HepG2 (cell line): ENCODE data around the gene TLCD1. TPM values are rescaled to one million over a fixed set of nuclear protein-coding genes. Genes with fewer than 3 reads are reported as not detected.

ENCODE experiments used
- HNRNPH1 ChIP-seq: fragments of 200-400 bp; formaldehyde crosslinking; optimal IDR thresholded peaks from 2 replicates; pipeline ENCODE3; 2017; ENCODE audit warnings: mild to moderate bottlenecking, low read depth, low read length
- PAF1 ChIP-seq: IDR thresholded peaks from 2 replicates; pipeline ENCODE4 v1.6.1; 2016; ENCODE audit warnings: missing genetic modification reagents, missing compliant biosample characterization
- PCBP1 ChIP-seq: fragments of 200-400 bp; formaldehyde crosslinking; IDR thresholded peaks from 2 replicates; pipeline ENCODE4 v1.6.1; 2017; ENCODE audit warnings: mild to moderate bottlenecking, low read depth, low read length, borderline replicate concordance
- ZBTB40 ChIP-seq, 2 experiments: fragments of 450-650 bp in 1 of 2; sonication (generic) in 1 of 2; formaldehyde crosslinking in 1 of 2; IDR thresholded peaks; 2 replicates each; pipeline versions ENCODE4 v1.6.1 to v1.8.0; 2016 to 2022; ENCODE audit warnings: antibody characterized with exemption in 1 of 2, mild to moderate bottlenecking in 1 of 2, missing genetic modification reagents in 1 of 2
- ZNF281 ChIP-seq: sonication (generic); formaldehyde crosslinking; IDR thresholded peaks from 2 replicates; pipeline ENCODE4 v1.4.0; 2020; ENCODE audit warnings: missing genetic modification reagents, borderline replicate concordance
- ZNF530 ChIP-seq: sonication (generic); formaldehyde crosslinking; IDR thresholded peaks from 2 replicates; pipeline ENCODE4 v1.5.0; 2020; ENCODE audit warnings: low read depth, mild to moderate bottlenecking, missing genetic modification reagents
- ZNF629 ChIP-seq: sonication (generic); formaldehyde crosslinking; conservative IDR thresholded peaks from 2 replicates; pipeline ENCODE4 v1.5.0; 2020; ENCODE audit warnings: missing genetic modification reagents
- ZNF691 ChIP-seq: sonication (generic); formaldehyde crosslinking; IDR thresholded peaks from 2 replicates; pipeline ENCODE4 v1.4.0; 2020; ENCODE audit warnings: missing genetic modification reagents, low read depth, mild to moderate bottlenecking, borderline replicate concordance
- polyA plus RNA-seq, 8 experiments: library from polyadenylated mRNA; depleted of rRNA in 3 of 8; stranded (reverse) in 7 of 8; unstranded in 1 of 8; fragments of >200 nt; fragmentation: Illumina TruSeq in 4 of 8; extraction: Trizol in 4 of 8; gene quantifications; 2 replicates each; pipeline versions ENCODE4 v1.2.1 to v1.2.3, GENCODE V29; 2011 to 2016; ENCODE audit warnings: low read depth in 4 of 8, missing spikeins in 1 of 8, mixed read lengths in 1 of 8; ENCODE audit not compliant: insufficient read depth in 1 of 8
- total RNA-seq, 5 experiments: library from RNA; depleted of rRNA; stranded (reverse); fragments of >200 nt; fragmentation: Illumina TruSeq; extraction: Trizol; gene quantifications; 2 replicates each; pipeline ENCODE4 v1.2.3, GENCODE V29; 2016; ENCODE audit warnings: low read depth in 1 of 5

Gene TLCD1
- total and polyA plus RNA-seq, 2 of the 13 experiments (the other 11 are each of a cell fraction or from before 2014, with no cell fraction given): 14.9 to 19.6 TPM

GRCh38 chr17:28750178-28751047, 24.4 kb upstream of the TLCD1 start (continued):
- TF ChIP-seq PAF1 (CRISPR knock-in tag) (peak; percentile 31; the same call in 1 of the 2 replicates), ZBTB40 (IDR thresholded peaks at IDR 0.05) (no peak), ZBTB40 (CRISPR knock-in tag; IDR thresholded peaks at IDR 0.05) (no peak), ZNF281 (CRISPR knock-in tag) (0 out of 2 replicates have a peak, but pooled peaks have one; percentile 8), ZNF629 (CRISPR knock-in tag) (no peak), ZNF530 (CRISPR knock-in tag) (no peak), HNRNPH1 (no peak), PCBP1 (no peak), ZNF691 (CRISPR knock-in tag) (0 out of 2 replicates have a peak, but pooled peaks have one; percentile 44)
